SU-DHL-6 (cell line): Measurements from ENCODE around the gene CCDC18.

Experiments
- CTCF ChIP-seq: fragments of 200-600 bp; sonication (generic); IDR thresholded peaks from one replicate; pipeline ENCODE4 v1.5.1; 2017; ENCODE audit warnings: antibody characterized with exemption, mild to moderate bottlenecking, low read length, moderate library complexity; ENCODE audit not compliant: insufficient read depth, poor library complexity, severe bottlenecking
- EZH2phosphoT487 ChIP-seq: fragments of 200-600 bp; sonication (generic), shearing (Covaris generic); conservative IDR thresholded peaks from 2 replicates; pipeline ENCODE4 v1.6.1; 2018; ENCODE audit warnings: mild to moderate bottlenecking, antibody characterized with exemption, low read length, moderate library complexity, mixed read lengths

GRCh38 chr1:93167006-93167405, 13.5 kb upstream of the CCDC18 start:
- TF ChIP-seq CTCF (no peak), EZH2phosphoT487 (no peak)
